Activated naive CD8-positive, alpha-beta T cell (primary cell): ENCODE measurements around the gene ZZZ3.
"Not testable (repeated sequence)": the region's sequence is repeated elsewhere in the genome, so short reads cannot be mapped to it uniquely, and the experiment has no call there.

ENCODE experiments used
- H3K27ac Mint-ChIP-seq: one replicate; pipeline ENCODE4 v1.8.0; 2021; ENCODE audit warnings: mixed read lengths
- H3K27me3 Mint-ChIP-seq: one replicate; pipeline ENCODE4 v1.8.0; 2021; ENCODE audit warnings: mixed read lengths
- H3K36me3 Mint-ChIP-seq: one replicate; pipeline ENCODE4 v1.8.0; 2021; ENCODE audit warnings: mixed read lengths
- H3K4me1 Mint-ChIP-seq: one replicate; pipeline ENCODE4 v1.8.0; 2021; ENCODE audit warnings: low read depth, mixed read lengths
- H3K4me3 Mint-ChIP-seq: one replicate; pipeline ENCODE4 v1.8.0; 2021; ENCODE audit warnings: mild to moderate bottlenecking, mixed read lengths
- H3K9me3 Mint-ChIP-seq: one replicate; pipeline ENCODE4 v1.8.0; 2021; ENCODE audit warnings: low read depth, mixed read lengths

Gene ZZZ3

GRCh38 chr1:77678660-77679610 lies 3.5 kb downstream of the ZZZ3 start:
- H3K4me1 Mint-ChIP-seq = peaks cover 66% of the 10 kb centered on the region

GRCh38 chr1:77674807-77675206 lies 7.7 kb downstream of the ZZZ3 start:
- H3K4me1 Mint-ChIP-seq = peaks cover 77% of the 10 kb centered on the region
- H3K9me3 Mint-ChIP-seq, H3K36me3 Mint-ChIP-seq, H3K27ac Mint-ChIP-seq, H3K4me3 Mint-ChIP-seq, H3K27me3 Mint-ChIP-seq: not testable (repeated sequence)

More at GRCh38 chr1:77678660-77679610, 3.5 kb downstream of the ZZZ3 start:
- Mint-ChIP-seq H3K4me3 (peak overlapping the region; percentile 60), H3K27me3 (no peaks in the 10 kb centered on the region), H3K9me3 (no peaks in the 10 kb centered on the region), H3K27ac (peak overlapping the region; percentile 2), H3K36me3 (no peaks in the 10 kb centered on the region)

GRCh38 chr1:77673716-77674355 lies 8.6 kb downstream of the ZZZ3 start:
- Mint-ChIP-seq H3K4me1 (peaks cover 75% of the 10 kb centered on the region), H3K4me3 (no peak overlapping the region), H3K9me3 (no peaks in the 10 kb centered on the region), H3K27ac (no peak overlapping the region), H3K27me3 (no peaks in the 10 kb centered on the region), H3K36me3 (no peaks in the 10 kb centered on the region)

GRCh38 chr1:77673030-77673429 lies 9.4 kb downstream of the ZZZ3 start:
- no peaks in the 10 kb centered on the region for H3K36me3 Mint-ChIP-seq
- no peaks in the 10 kb centered on the region for H3K27me3 Mint-ChIP-seq
- H3K4me1 Mint-ChIP-seq = peaks cover 74% of the 10 kb centered on the region
- H3K9me3 Mint-ChIP-seq = no peaks in the 10 kb centered on the region
- H3K27ac Mint-ChIP-seq = no peak overlapping the region
- H3K4me3 Mint-ChIP-seq = no peak overlapping the region

- Mint-ChIP-seq H3K27me3 (no peaks in the 10 kb centered on the region), H3K27ac (no peak overlapping the region), H3K4me3 (no peak overlapping the region), H3K9me3 (no peaks in the 10 kb centered on the region), H3K36me3 (no peaks in the 10 kb centered on the region), H3K4me1 (peaks cover 73% of the 10 kb centered on the region)
Measured at GRCh38 chr1:77672374-77672773, 10.1 kb downstream of the ZZZ3 start.

GRCh38 chr1:77671836-77672235 lies 10.6 kb downstream of the ZZZ3 start:
- H3K9me3 Mint-ChIP-seq = no peaks in the 10 kb centered on the region
- H3K27ac Mint-ChIP-seq = peak overlapping the region; percentile 46
- no peaks in the 10 kb centered on the region for H3K27me3 Mint-ChIP-seq
- peak overlapping the region; percentile 6 for H3K4me3 Mint-ChIP-seq
- no peaks in the 10 kb centered on the region for H3K36me3 Mint-ChIP-seq
- peaks cover 76% of the 10 kb centered on the region for H3K4me1 Mint-ChIP-seq

GRCh38 chr1:77670330-77670729 lies 12.1 kb downstream of the ZZZ3 start:
- H3K4me1 Mint-ChIP-seq = peaks cover 70% of the 10 kb centered on the region
- no peaks in the 10 kb centered on the region for H3K27me3 Mint-ChIP-seq
- H3K27ac Mint-ChIP-seq = no peak overlapping the region
- no peak overlapping the region for H3K4me3 Mint-ChIP-seq
- H3K36me3 Mint-ChIP-seq = no peaks in the 10 kb centered on the region
- H3K9me3 Mint-ChIP-seq = no peaks in the 10 kb centered on the region

GRCh38 chr1:77668924-77669449 lies 13.5 kb downstream of the ZZZ3 start:
- peak overlapping the region; percentile 17 for H3K27ac Mint-ChIP-seq
- H3K27me3 Mint-ChIP-seq = no peaks in the 10 kb centered on the region
- no peaks in the 10 kb centered on the region for H3K36me3 Mint-ChIP-seq
- H3K9me3 Mint-ChIP-seq = no peaks in the 10 kb centered on the region
- no peak overlapping the region for H3K4me3 Mint-ChIP-seq
- peaks cover 71% of the 10 kb centered on the region for H3K4me1 Mint-ChIP-seq

- Mint-ChIP-seq H3K27me3 (no peaks in the 10 kb centered on the region), H3K9me3 (no peaks in the 10 kb centered on the region), H3K4me3 (no peak overlapping the region), H3K4me1 (peaks cover 61% of the 10 kb centered on the region), H3K27ac (peak overlapping the region; percentile 47), H3K36me3 (peaks cover 8% of the 10 kb centered on the region)
Measured at GRCh38 chr1:77664939-77665516, 17.4 kb downstream of the ZZZ3 start.

GRCh38 chr1:77661696-77662095 lies 20.8 kb downstream of the ZZZ3 start:
- Mint-ChIP-seq H3K27ac (peak overlapping the region; percentile 34), H3K9me3 (no peaks in the 10 kb centered on the region), H3K36me3 (peaks cover 8% of the 10 kb centered on the region), H3K27me3 (no peaks in the 10 kb centered on the region), H3K4me1 (peaks cover 45% of the 10 kb centered on the region), H3K4me3 (no peak overlapping the region)

GRCh38 chr1:77659879-77660593 lies 22.4 kb downstream of the ZZZ3 start:
- Mint-ChIP-seq H3K4me3 (no peak overlapping the region), H3K9me3 (no peaks in the 10 kb centered on the region), H3K4me1 (peaks cover 52% of the 10 kb centered on the region), H3K27ac (peak overlapping the region; percentile 58), H3K27me3 (no peaks in the 10 kb centered on the region), H3K36me3 (peaks cover 12% of the 10 kb centered on the region)

- H3K4me3 Mint-ChIP-seq = no peak overlapping the region
- peaks cover 15% of the 10 kb centered on the region for H3K36me3 Mint-ChIP-seq
- H3K27ac Mint-ChIP-seq = no peak overlapping the region
- peaks cover 43% of the 10 kb centered on the region for H3K4me1 Mint-ChIP-seq
- H3K27me3 Mint-ChIP-seq = no peaks in the 10 kb centered on the region
- no peaks in the 10 kb centered on the region for H3K9me3 Mint-ChIP-seq
Measured at GRCh38 chr1:77658271-77658670, 24.2 kb downstream of the ZZZ3 start.

GRCh38 chr1:77655431-77655974 lies 27.0 kb downstream of the ZZZ3 start:
- Mint-ChIP-seq H3K4me1 (peaks cover 43% of the 10 kb centered on the region), H3K36me3 (peaks cover 26% of the 10 kb centered on the region), H3K9me3 (peaks cover 8% of the 10 kb centered on the region), H3K4me3 (no peak overlapping the region), H3K27me3 (no peaks in the 10 kb centered on the region), H3K27ac (peak overlapping the region; percentile 1)

- H3K27ac Mint-ChIP-seq = peak overlapping the region; percentile 7
- H3K9me3 Mint-ChIP-seq = peaks cover 13% of the 10 kb centered on the region
- peaks cover 39% of the 10 kb centered on the region for H3K4me1 Mint-ChIP-seq
- no peak overlapping the region for H3K4me3 Mint-ChIP-seq
- H3K36me3 Mint-ChIP-seq = peaks cover 32% of the 10 kb centered on the region
- no peaks in the 10 kb centered on the region for H3K27me3 Mint-ChIP-seq
Measured at GRCh38 chr1:77652970-77653516, 29.4 kb downstream of the ZZZ3 start.
